GM19025 (cell line): ENCODE data around the gene WDR70.
"Not testable (repeated sequence)": the region's sequence is repeated elsewhere in the genome, so short reads cannot be mapped to it uniquely, and the experiment has no call there.

ENCODE experiments used
- ATAC-seq: cut with Tn5 transposase; IDR thresholded peaks from one replicate; pipeline ENCODE4 v1.9.1; 2021; ENCODE audit warnings: mild to moderate bottlenecking, low read depth, moderate library complexity; ENCODE audit not compliant: unreplicated experiment

The WDR70 gene

DNA sequence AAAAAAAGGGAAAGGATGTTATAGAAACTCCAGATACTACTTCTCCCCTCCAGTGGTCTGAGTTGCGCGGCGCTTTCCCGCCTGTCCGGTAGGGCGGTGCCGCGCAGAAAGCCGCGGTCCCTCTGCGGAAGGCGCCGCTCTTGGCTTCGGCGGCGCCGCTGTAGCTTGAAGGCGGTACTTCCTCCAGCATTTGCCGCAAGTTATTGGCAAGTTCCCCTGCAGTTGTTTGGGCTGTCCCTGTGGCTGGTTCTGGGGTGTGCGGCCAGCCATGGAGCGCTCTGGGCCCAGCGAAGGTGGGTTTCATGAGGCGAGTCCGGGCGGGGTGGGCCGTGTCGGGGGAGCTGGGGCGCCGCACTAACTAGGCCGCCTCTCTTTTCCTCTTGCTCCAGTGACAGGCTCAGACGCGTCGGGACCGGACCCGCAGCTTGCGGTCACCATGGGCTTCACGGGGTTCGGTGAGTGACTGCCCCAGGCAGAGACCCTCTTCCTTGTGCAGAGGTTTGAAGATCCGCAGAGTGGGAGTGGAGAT is at the start of gene WDR70:
Gene WDR70, plus strand, starts transcription at position 219 of the 529 bp plus-strand sequence. Its CDS starts 50 bp downstream, at position 269.
- peak; percentile 98 for ATAC-seq

DNA sequence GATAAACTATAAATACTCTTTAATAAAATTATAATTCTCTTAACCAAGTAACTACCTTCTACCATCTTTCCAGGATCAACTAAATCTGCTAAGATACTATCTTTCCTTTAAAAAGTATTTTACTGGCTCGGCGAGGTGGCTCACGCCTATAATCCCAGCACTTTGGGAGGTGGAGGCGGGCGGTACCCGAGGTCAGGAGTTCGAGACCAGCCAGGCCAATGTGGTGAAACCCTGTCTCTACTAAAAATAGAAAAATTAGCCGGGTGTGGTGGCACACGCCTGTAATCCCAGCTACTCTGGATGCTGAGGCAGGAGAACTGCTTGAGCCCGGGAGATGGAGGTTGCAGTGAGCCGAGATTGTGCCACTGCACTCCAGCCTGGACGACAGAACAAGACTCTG is 44.4 kb upstream of the WDR70 start:
- not testable (repeated sequence) for ATAC-seq

DNA sequence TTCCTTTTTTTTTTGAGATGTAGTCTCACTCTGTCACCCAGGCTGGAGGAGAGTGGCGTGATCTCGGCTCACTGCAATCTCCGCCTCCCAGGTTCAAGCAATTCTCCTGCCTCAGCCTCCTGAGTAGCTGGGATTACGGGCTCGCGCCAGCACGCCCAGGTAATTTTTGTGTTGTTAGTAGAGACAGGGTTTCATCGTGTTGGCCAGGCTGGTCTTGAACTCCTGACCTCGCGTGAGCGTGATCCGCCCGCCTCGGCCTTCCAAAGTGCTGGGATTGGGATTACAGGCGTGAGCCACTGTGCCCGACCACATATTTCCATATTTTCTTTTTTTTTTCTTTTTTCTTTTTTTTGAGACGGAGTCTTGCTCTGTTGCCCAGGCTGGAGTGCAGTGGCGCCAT is 36.4 kb upstream of the WDR70 start:
- ATAC-seq, result not testable (repeated sequence)

- ATAC-seq, result no peak
Observed at GRCh38 chr5:37355161-37355560, 24.0 kb upstream of the WDR70 start.

DNA sequence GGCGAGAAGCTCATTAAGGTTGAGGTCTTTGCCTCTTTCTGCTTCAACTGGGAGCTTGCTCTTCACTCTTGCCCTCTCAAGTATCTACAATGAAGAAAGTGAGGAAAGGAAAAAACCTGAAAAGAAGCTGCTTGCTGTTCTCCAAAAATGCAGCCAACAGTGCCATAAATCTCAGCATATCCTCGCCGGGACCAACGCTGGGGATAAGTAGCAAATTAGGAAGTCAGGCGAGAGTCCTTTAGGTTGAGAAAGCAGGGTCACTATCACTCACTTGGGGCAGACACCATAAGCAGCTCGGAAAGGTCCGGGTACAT is 8.6 kb upstream of the WDR70 start:
- ATAC-seq, result no peak

DNA sequence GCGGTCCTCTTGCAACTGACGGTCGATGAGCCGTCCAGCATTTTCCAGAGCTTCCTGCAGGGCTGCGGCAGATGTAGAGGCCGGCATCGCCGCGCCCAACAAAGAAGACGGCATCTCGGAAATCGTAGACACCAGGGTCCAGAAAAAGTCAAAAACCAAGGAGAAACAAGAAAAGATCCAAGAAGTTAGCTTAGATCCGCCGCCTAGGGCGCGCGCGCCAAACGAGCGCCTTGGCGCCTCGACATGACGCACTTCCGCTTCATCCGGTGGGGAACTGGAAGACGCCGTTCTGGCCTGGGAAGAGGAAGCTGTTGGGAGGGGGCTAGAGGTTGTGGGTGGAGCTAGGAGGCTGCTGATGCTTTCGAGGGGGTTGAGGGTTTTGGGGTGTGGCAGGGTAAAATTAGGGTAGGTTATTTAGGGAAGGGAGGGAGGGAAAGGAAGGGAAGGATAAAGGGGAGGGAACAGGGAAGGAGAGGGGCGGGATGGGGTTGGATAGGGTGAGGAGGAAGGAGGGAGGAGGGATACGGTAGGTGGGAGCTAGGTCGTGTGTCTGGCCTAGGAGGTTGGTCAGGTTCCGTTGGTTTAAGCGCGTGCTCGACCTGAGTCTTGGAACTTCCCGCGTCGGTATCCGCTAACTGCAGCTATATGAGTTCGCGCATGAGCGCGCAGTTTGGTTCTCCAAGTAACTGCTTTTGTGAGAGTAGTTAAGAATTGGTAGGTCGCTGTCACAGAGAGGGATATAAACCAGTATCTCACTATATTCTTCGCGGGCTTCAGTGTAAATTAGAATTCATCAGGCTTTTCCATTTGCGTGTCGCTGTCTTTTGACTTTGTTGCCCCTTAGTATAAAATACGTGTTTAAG is 8.0 kb upstream of the WDR70 start, which contains the start of gene NUP155:
Gene NUP155, minus strand, starts transcription at position 243 of the 863 bp plus-strand sequence. Its CDS starts 129 bp downstream, at position 114.
- peak; percentile 91 for ATAC-seq

DNA sequence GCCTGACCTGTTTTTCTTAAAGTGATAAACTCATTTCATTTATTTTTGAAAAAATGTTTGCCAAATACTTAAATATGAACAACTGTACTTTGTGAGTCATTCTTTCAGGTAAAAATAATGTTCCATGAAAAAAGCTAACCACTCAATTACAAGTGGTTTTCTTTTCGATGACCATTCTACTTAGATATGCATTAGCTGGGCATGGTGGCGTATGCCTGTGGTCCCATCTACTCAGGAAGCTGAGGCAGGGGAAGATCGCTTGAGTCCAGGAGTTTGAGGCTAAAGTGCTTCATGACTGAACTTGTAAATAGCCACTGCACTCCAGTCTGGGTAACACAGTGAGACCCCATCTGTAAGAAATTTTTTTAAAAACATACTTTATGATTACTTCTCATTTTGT is 4.0 kb upstream of the WDR70 start:
- ATAC-seq, result no peak

DNA sequence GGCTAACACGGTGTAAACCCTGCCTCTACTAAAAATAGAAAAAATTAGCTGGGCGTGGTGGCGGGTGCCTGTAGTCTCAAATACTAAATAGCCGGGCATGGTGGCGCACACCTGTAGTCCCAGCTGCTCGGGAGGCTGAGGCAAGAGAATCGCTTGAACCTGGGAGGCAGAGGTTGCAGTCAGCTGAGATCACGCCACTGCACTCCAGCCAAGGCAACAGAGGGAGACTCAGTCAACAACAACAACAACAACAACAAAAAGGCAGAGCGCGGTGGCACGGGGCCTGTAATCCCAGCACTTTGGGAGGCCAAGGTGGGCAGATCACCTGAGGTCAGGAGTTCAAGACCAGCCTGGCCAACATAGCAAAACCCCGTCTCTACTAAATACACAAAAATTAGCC is 1.1 kb upstream of the WDR70 start:
- not testable (repeated sequence) for ATAC-seq

- ATAC-seq, result no peak
Observed at GRCh38 chr5:37391591-37391990, 12.5 kb downstream of the WDR70 start.

DNA sequence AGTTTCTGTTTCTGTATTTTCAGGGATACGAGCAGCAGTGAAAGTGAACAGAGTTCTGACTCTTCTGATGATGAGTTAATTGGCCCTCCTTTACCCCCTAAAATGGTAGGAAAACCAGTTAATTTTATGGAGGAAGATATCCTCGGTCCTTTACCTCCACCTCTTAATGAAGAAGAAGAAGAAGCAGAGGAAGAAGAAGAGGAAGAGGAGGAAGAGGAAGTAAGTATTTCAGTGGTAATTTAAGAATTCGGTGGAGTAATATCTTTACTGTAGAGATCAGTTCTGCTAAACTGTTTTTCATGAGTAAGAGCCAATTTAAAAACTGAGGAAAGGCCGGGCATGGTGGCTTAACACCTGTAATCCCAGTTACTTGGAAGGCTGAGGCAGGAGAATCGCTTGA is 17.2 kb downstream of the WDR70 start:
- ATAC-seq, result no peak

- no peak for ATAC-seq
Observed at GRCh38 chr5:37400501-37400900, 21.4 kb downstream of the WDR70 start.

DNA sequence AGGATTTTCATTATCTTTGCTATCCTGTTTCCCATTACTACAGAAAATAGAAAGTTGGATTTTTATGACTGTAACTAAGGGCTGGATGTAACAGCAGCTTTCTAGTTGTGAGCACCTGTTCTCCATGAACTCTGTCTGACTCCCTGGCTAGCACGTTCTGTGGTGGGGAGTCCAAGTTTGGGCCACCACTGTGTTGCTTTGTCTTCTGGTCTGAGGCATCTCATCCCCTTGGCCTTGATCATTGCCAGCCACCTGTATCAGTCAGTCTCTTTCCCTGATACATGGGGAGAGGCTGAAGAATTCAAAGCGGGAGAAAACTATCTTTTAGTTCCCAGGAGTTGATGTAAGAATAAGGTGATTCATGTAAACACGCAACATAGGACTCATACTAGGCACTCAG is 33.4 kb downstream of the WDR70 start:
- no peak for ATAC-seq

GRCh38 chr5:37415456-37415855 is 36.3 kb downstream of the WDR70 start:
- ATAC-seq, result not testable (repeated sequence)

- ATAC-seq, result no peak
Observed at GRCh38 chr5:37417347-37417746, 38.2 kb downstream of the WDR70 start.

DNA sequence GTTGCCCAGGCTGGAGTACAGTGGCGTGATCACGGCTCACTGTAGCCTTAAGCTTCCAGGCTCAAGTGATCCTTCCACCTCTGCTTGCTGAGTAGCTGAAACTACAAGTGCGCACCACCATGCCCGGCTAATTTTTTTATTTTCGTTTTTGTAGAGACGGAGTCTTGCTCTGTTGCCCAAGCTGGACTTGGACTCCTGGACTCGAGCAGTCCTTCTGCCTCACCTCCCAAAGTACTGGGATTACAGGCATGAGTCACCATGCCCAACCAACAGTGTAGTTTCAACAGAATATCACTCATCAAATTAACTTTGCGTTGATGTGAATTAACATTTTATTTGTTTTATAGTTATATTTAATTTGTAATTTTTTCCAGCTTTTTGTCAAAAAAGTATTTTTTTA is 45.3 kb downstream of the WDR70 start:
- no peak for ATAC-seq

DNA sequence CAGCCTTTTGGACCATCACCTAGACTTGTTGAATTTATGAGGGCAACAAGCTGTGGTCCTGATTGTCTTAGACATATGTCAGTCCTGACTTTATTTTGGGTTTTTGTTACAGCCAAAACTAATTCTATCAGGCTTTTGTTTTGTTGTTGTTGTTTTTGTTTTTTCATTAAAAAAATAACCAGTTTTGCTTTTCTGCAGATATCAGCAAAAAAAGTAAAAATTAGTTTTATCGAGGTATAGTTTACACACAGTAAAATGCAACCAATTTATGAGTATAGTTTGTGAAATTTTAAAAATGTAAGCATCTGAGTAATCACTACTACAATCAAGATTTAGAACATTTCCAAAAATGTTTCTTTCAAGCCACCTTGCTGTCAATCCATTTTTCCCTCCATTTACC is 48.9 kb downstream of the WDR70 start:
- ATAC-seq, result no peak

GRCh38 chr5:37435261-37435660 is 56.1 kb downstream of the WDR70 start:
- ATAC-seq, result no peak

- no peak for ATAC-seq
Observed at GRCh38 chr5:37436146-37436934, 57.2 kb downstream of the WDR70 start.

DNA sequence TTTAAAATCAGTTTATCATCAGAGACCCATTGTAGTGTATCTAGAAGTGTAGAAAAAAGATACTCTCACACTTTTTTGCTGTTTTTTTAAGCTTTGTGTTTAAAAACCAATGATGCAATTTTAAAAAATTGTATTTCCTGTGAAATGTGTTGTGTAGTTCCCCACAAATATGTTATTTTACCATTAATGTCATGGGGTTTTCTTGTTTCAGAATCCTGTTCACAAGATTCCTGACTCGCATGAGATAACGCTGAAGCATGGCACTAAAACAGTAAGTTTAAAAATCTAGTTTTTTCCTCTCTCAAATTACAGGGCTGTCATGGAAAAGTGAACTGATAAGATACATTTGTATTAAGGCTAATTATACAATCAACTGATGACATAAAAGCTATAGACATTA is 58.6 kb downstream of the WDR70 start:
- ATAC-seq, result no peak

DNA sequence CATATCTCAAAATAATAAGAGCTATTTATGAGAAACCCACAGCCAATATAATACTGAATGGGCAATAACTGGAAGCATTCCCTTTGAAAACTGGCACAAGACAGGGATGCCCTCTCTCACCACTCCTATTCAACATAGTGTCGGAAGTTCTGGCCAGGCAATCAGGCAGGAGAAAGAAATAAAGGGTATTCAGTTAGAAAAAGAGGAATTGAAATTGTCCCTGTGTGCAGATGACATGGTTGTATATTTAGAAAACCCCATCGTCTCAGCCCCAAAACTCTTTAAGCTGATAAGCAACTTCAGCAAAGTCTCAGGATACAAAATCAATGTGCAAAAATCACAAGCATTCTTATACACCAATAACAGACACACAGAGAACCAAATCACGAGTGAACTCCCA is 66.7 kb downstream of the WDR70 start:
- ATAC-seq, result not testable (repeated sequence)

- no peak for ATAC-seq
Observed at GRCh38 chr5:37448941-37449340, 69.8 kb downstream of the WDR70 start.
